Brain microvascular endothelial cell (primary cell): ENCODE measurements around the gene TMEM171.

Source experiments
- DNase-seq: peaks from one replicate; pipeline ENCODE4 v3.0.0-alpha.2; 2020
- H3K27ac ChIP-seq: fragments of 250-450 bp; sonication (Bioruptor Pico); 2 replicates; pipeline ENCODE4 v1.5.1; 2020; ENCODE audit warnings: mild to moderate bottlenecking, moderate library complexity
- H3K27me3 ChIP-seq: fragments of 250-450 bp; sonication (Bioruptor Pico); replicated peaks from 2 replicates; pipeline ENCODE4 v1.5.1; 2020; ENCODE audit warnings: mild to moderate bottlenecking
- H3K36me3 ChIP-seq: fragments of 250-450 bp; sonication (Bioruptor Pico); replicated peaks from 2 replicates; pipeline ENCODE4 v1.5.1; 2020; ENCODE audit warnings: mild to moderate bottlenecking
- H3K4me3 ChIP-seq: 2 replicates; pipeline ENCODE4 v1.5.1; 2011; ENCODE audit warnings: low read depth, mild to moderate bottlenecking, control low read depth, low read length, moderate library complexity
- CTCF ChIP-seq: IDR thresholded peaks from 2 replicates; pipeline ENCODE4 v1.5.1; 2011; ENCODE audit warnings: low read depth, mild to moderate bottlenecking, moderate library complexity, low read length, control low read depth, inconsistent platforms; ENCODE audit errors: missing control alignments
- in situ Hi-C: cut with HindIII; loops from 2 replicates; pipeline ENCODE4 v1.10.0; 2017; ENCODE audit warnings: low sequenced_read_pairs, low pct_ligation_motif_present

The TMEM171 gene

DNA sequence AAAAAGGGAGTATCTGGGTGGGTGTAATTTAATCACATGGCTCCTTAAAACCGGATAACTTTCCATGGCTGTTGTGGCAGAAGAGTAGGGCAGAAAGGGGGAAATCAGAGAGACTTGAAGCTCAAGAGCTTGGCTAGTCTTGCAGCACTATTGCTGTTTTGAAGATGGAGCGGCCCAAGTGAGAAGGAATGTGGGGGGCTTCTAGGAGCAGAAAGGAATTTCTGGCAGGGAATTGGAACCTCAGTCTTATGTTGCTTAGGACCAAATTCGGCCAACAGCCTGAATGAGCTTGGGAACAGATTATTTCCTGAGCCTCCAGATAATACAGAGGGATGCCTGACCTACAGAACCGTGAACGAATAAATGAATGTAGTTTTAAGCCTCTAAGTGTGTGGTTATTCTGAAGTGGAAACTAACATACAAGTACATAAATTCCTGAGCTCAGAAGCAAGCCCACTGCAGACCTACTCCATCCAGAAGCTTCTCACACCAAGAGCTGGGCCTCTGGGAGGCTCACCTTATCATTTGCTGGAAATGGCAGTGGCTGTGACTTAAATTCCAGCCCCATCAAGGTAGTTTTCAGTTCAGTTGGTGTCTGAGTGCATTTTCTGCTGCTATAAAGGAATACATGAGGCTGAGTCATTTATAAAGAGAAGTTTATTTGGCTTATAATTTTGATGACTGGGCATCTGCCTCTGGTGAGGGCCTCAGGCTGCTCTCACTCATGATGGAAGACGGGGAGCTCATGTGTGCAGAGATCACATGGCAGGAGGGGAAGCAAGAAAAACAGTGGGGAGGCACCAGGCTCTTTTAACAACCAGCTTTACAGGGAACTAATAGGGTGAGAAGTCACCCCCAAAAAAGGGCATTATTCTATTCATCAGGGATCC is 37.3 kb downstream of the TMEM171 start:
- DNase-seq: no peak
- no peaks in the 10 kb centered on the region for H3K36me3 ChIP-seq
- H3K27me3 ChIP-seq: no peaks in the 10 kb centered on the region
- no peak overlapping the region for H3K27ac ChIP-seq
- no peak overlapping the region for H3K4me3 ChIP-seq
- in situ Hi-C loops: no loop called here
- TF ChIP-seq CTCF: no peak

DNA sequence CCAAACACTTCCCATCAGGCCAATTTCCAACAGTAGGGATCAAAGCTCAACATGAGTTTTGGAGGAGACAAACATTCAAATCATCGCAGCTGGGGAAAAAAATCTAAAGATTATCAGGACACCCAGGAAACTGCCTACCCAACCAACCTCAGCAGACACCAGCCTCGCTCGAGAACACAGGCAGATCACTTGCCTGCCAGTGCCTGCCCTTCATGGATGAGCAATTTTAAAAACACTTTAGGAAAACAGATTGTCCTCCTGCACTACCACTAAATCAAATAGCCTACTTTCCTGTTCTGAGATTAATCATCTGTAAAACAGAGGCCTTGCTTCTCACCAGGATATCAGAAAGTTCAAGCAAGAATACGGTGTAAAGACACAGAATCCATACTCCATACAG is 37.9 kb downstream of the TMEM171 start:
- Histone ChIP-seq H3K36me3 (no peaks in the 10 kb centered on the region), H3K27me3 (no peaks in the 10 kb centered on the region), H3K4me3 (no peak overlapping the region), H3K27ac (no peak overlapping the region)
- no peak for DNase-seq
- in situ Hi-C loops: no loop called here
- no peak for TF ChIP-seq CTCF

DNA sequence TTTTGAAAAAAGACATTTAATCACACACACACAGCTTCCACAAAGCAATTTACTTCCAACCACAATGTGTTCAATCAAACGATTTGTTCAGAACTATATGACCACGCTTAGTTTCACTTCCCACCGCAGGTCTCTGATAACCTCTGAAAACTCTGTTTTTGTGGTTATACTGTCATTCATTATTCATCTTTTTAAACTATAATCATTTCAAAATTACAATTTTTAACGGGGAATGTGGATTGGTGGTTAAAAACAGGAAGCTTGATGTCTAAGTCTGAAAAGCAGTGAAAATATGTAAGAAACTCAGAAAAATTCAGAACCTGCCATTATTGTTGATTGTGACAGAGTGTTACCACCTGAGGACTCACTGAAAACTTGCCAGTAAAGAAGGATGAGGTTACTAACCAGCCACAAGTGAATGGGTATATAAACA is 39.9 kb downstream of the TMEM171 start:
- Histone ChIP-seq H3K27me3 (no peaks in the 10 kb centered on the region), H3K36me3 (no peaks in the 10 kb centered on the region), H3K4me3 (no peak overlapping the region), H3K27ac (no peak overlapping the region)
- in situ Hi-C loops: no loop called here
- DNase-seq: peak; percentile 7
- no peak for TF ChIP-seq CTCF

GRCh38 chr5:73170522-73170921 is 50.1 kb downstream of the TMEM171 start:
- in situ Hi-C loops: no loop called here
- Histone ChIP-seq H3K36me3 (no peaks in the 10 kb centered on the region), H3K27ac (no peak overlapping the region), H3K27me3 (no peaks in the 10 kb centered on the region), H3K4me3 (no peak overlapping the region)
- no peak for DNase-seq
- TF ChIP-seq CTCF: peak; percentile 78

- Histone ChIP-seq H3K4me3 (no peak overlapping the region), H3K27ac (no peak overlapping the region), H3K36me3 (no peaks in the 10 kb centered on the region), H3K27me3 (no peaks in the 10 kb centered on the region)
- no peak for TF ChIP-seq CTCF
- in situ Hi-C loops: no loop called here
- DNase-seq: no peak
These were observed 51.1 kb downstream of the TMEM171 start for GRCh38 chr5:73171495-73171894.
